Erythroblast (primary cell): ENCODE measurements around the gene TMEM237.

Experiments
- GATA1 ChIP-seq: IDR thresholded peaks from 2 replicates; pipeline ENCODE4 v1.6.1; 2011; ENCODE audit warnings: low read depth, mild to moderate bottlenecking, control low read depth, low read length, moderate library complexity
- POLR2A ChIP-seq: IDR thresholded peaks from 2 replicates; pipeline ENCODE4 v1.6.1; 2011; ENCODE audit warnings: mild to moderate bottlenecking, low read length

DNA sequence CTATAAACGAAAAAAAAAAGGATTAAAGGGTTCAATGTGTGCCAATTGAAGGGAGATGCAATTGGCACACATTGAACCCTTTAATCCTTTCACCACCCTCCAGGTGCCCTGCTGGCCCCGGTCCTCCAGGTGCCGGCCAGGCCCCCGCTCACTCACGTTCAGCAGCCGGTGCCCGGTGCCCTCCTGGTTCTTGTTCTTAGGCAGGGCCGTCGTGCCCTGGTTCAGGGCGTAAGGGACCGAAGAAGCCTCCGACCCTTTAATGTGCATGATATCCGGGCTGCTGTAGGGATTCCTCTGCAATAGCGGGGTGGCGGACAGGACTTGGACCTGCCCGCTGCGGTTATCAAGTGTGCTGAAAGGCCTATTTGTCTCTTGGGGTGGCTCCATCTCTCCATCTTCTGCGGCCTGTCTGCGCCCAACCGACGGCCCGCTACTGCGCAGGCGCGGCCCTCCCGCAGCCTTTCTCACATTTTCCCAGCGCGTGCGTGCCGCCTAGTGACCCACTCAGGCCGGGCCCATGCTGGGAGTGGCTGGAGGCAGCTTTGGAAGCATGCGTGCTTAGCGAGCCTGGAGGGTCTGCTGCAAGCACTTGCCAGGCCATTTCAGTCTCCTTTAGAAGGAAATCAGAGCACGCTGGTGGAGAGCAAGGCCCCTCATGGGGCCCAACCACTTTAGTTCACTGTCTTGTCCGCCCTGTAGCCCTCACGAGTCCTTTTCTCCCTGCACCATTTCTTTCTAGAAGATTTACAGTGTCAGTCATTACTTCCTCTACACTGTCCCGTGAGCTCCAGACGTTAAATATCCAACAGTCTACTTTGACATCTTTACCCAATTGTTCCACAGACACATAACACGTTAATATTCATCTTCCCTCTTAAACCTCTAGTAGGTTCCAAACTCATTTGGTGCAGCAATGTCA, 24.3 kb downstream of the TMEM237 start:
- TF ChIP-seq POLR2A (no peak), GATA1 (no peak)
